ENCODE data around the gene ZNF274. TPM values are rescaled to one million over a fixed set of nuclear protein-coding genes. Genes with fewer than 3 reads are reported as not detected.
A peak's percentile ranks its signal among the peaks of the same experiment; 100 is the strongest.

Gene ZNF274
- total and polyA plus RNA-seq, 2 donors (not counting 1 experiment from before 2014, with no cell fraction given): 53.3 to 83.7 TPM

DNA sequence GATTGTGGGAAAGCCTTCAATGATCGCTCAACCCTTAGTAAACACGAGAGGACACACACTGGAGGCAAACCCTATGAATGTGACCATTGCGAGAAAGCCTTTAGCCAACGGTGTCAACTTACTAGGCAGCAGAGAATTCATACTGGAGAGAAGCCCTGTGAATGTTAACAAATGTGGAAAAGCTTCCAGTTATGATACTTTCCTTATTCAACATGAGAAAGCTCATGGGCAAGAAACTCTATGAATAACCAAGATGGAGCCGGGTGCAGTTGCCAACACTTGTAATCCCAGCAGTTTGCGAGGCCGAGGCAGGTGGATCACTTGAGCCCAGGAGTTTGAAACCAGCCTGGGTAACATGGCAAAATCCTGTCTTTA is 80.0 kb downstream of the ZNF274 start:
- DNase-seq (no peak), ATAC-seq (ENCODE audit: low read depth) (no peak)
- Histone ChIP-seq H3K36me3 (replicated peaks in 1 of 2; ENCODE audit: control extremely low read depth in 1 of 2, control insufficient read depth in 1 of 2, extremely low read depth in 1 of 2, insufficient read depth in 2 of 2, low read length in 1 of 2) (peaks cover 6 to 36% of the 10 kb centered on the region in 2 experiments), H3K4me3 (ENCODE audit: control extremely low read depth in 1 of 5, extremely low read depth in 1 of 5, insufficient read depth in 1 of 5, low read depth in 2 of 5, low read length in 4 of 5) (peak overlapping the region in 1 of 5 experiments; percentile 6), H4K20me1 (ENCODE audit: control insufficient read depth, insufficient read depth, low read length, poor library complexity, severe bottlenecking) (no peaks in the 10 kb centered on the region), H2AFZ (ENCODE audit: insufficient read depth, low read depth, low read length, poor library complexity, severe bottlenecking) (no peak overlapping the region), H3K27ac (ENCODE audit: low read length in 2 of 2) (no peak overlapping the region), H3K9me3 (ENCODE audit: control extremely low read depth in 1 of 3, control insufficient read depth in 2 of 3, insufficient read depth in 1 of 3, low read length in 2 of 3) (peaks cover 14 to 98% (median 93%) of the 10 kb centered on the region in 3 donors), H3K79me2 (ENCODE audit: control insufficient read depth, insufficient read depth, low read length) (no peaks in the 10 kb centered on the region), H3K4me2 (replicated peaks; ENCODE audit: low read depth, low read length, poor library complexity, severe bottlenecking) (no peak overlapping the region), H3K9ac (ENCODE audit: low read length) (peak overlapping the region; percentile 26), H3K4me1 (ENCODE audit: control insufficient read depth in 2 of 2, insufficient read depth in 2 of 2, low read length in 2 of 2) (no peaks in the 10 kb centered on the region), H3K27me3 (replicated peaks in 1 of 4; ENCODE audit: control extremely low read depth in 1 of 4, control insufficient read depth in 3 of 4, insufficient read depth in 4 of 4, low read length in 3 of 4) (no peaks in the 10 kb centered on the region)
- Mint-ChIP-seq H3K9me3 (ENCODE audit: insufficient read depth) (peaks cover 9% of the 10 kb centered on the region), H3K27ac (no peak overlapping the region), H3K4me1 (no peaks in the 10 kb centered on the region), H3K4me3 (no peak overlapping the region), H3K27me3 (no peaks in the 10 kb centered on the region)
- intact Hi-C loops (cut with micrococcal nuclease): no loop called here
- ChIA-PET POLR2A (no interaction called here), CTCF (no interaction called here)
- 98% methylated on average over 5 of the region's 7 CpGs for WGBS (ENCODE audit: insufficient coverage)
- no peak for TF ChIP-seq EZH2 (IDR thresholded peaks at IDR 0.05; ENCODE audit: borderline replicate concordance, insufficient read depth, low read depth, low read length, poor library complexity, severe bottlenecking)

Other genes starting within 250 kb of the ZNF274 start
- 35.8 and 38.9 TPM in 2 replicates for gene ZNF418, start 247.7 kb upstream of the ZNF274 start, total RNA-seq
- 10.3 and 12.2 TPM in 2 replicates for gene ZNF418, start 247.7 kb upstream of the ZNF274 start, polyA plus RNA-seq
- gene ZNF256, start 235.4 kb upstream of the ZNF274 start, total RNA-seq: 18.3 and 19.0 TPM in 2 replicates
- gene ZNF256, start 235.4 kb upstream of the ZNF274 start, polyA plus RNA-seq: 10.0 and 16.5 TPM in 2 replicates
- 1.7 and 2.2 TPM in 2 replicates for gene C19orf18, start 208.5 kb upstream of the ZNF274 start, total RNA-seq
- gene C19orf18, start 208.5 kb upstream of the ZNF274 start, polyA plus RNA-seq: 0.53 TPM in 1 of 2 replicates, not detected in the other
- gene ZNF606, start 180.2 kb upstream of the ZNF274 start, total RNA-seq: 48.1 and 48.4 TPM in 2 replicates
- 11.5 and 12.4 TPM in 2 replicates for gene ZNF606, start 180.2 kb upstream of the ZNF274 start, polyA plus RNA-seq
- gene ZSCAN1, start 149.0 kb upstream of the ZNF274 start, total RNA-seq: not detected in 2 replicates
- gene ZSCAN1, start 149.0 kb upstream of the ZNF274 start, polyA plus RNA-seq: 0.13 TPM in 1 of 2 replicates, not detected in the other
- 10.0 and 10.1 TPM in 2 replicates for gene ZNF135, start 123.8 kb upstream of the ZNF274 start, total RNA-seq
- 8.9 and 9.2 TPM in 2 replicates for gene ZNF135, start 123.8 kb upstream of the ZNF274 start, polyA plus RNA-seq
- 84.9 and 90.5 TPM in 2 replicates for gene ZSCAN18, start 84.8 kb upstream of the ZNF274 start, total RNA-seq
- gene ZSCAN18, start 84.8 kb upstream of the ZNF274 start, polyA plus RNA-seq: 81.0 and 134 TPM in 2 replicates
- gene ZNF329, start 32.3 kb upstream of the ZNF274 start, total RNA-seq: 12.5 and 17.6 TPM in 2 replicates
- 5.4 and 8.0 TPM in 2 replicates for gene ZNF329, start 32.3 kb upstream of the ZNF274 start, polyA plus RNA-seq
- gene ZNF544, start 45.9 kb downstream of the ZNF274 start, total RNA-seq: 65.7 and 75.2 TPM in 2 replicates
- gene ZNF544, start 45.9 kb downstream of the ZNF274 start, polyA plus RNA-seq: 37.1 and 41.4 TPM in 2 replicates
- gene ZNF8, start 95.9 kb downstream of the ZNF274 start, total RNA-seq: 7.9 and 8.0 TPM in 2 replicates
- 3.4 and 4.0 TPM in 2 replicates for gene ZNF8, start 95.9 kb downstream of the ZNF274 start, polyA plus RNA-seq
- gene ERVK3-1, start 122.3 kb downstream of the ZNF274 start, total RNA-seq: 79.0 and 80.2 TPM in 2 replicates
- gene ERVK3-1, start 122.3 kb downstream of the ZNF274 start, polyA plus RNA-seq: 80.7 and 113 TPM in 2 replicates
- 7.1 TPM in 2 replicates for gene ZSCAN22, start 143.9 kb downstream of the ZNF274 start, total RNA-seq
- gene ZSCAN22, start 143.9 kb downstream of the ZNF274 start, polyA plus RNA-seq: 2.2 and 2.8 TPM in 2 replicates
- gene A1BG, start 170.4 kb downstream of the ZNF274 start, total RNA-seq: 18.4 and 23.7 TPM in 2 replicates
- gene A1BG, start 170.4 kb downstream of the ZNF274 start, polyA plus RNA-seq: 28.4 and 52.6 TPM in 2 replicates
- gene ZNF497, start 179.7 kb downstream of the ZNF274 start, total RNA-seq: 2.7 and 4.4 TPM in 2 replicates
- gene ZNF497, start 179.7 kb downstream of the ZNF274 start, polyA plus RNA-seq: 1.6 and 1.9 TPM in 2 replicates
- gene ZNF837, start 198.0 kb downstream of the ZNF274 start, total RNA-seq: 3.1 and 4.2 TPM in 2 replicates
- gene ZNF837, start 198.0 kb downstream of the ZNF274 start, polyA plus RNA-seq: 3.0 and 4.9 TPM in 2 replicates
- 1,234 and 1,311 TPM in 2 replicates for gene RPS5, start 204.2 kb downstream of the ZNF274 start, total RNA-seq
- gene RPS5, start 204.2 kb downstream of the ZNF274 start, polyA plus RNA-seq: 3,725 and 4,330 TPM in 2 replicates
- gene RNF225, start 212.6 kb downstream of the ZNF274 start, total RNA-seq: 0.49 TPM in 1 of 2 replicates, not detected in the other
- not detected in 2 replicates for gene RNF225, start 212.6 kb downstream of the ZNF274 start, polyA plus RNA-seq
- gene ZNF584, start 225.6 kb downstream of the ZNF274 start, total RNA-seq: 12.3 and 14.0 TPM in 2 replicates
- 1.5 and 3.0 TPM in 2 replicates for gene ZNF584, start 225.6 kb downstream of the ZNF274 start, polyA plus RNA-seq

Data from B cell (primary cell).